GM19455 (cell line): Measurements from ENCODE around the gene PRKG1.

ENCODE experiments used
- ATAC-seq: cut with Tn5 transposase; IDR thresholded peaks from one replicate; pipeline ENCODE4 v1.9.1; 2021; ENCODE audit not compliant: unreplicated experiment

PRKG1 gene

GRCh38 chr10:51951601-51952000, 877.3 kb downstream of the PRKG1 start:
- no peak for ATAC-seq

GRCh38 chr10:51952056-51952455, 877.8 kb downstream of the PRKG1 start:
- ATAC-seq, result no peak

- ATAC-seq, result no peak
Observed at GRCh38 chr10:51955696-51956095, 881.4 kb downstream of the PRKG1 start.

GRCh38 chr10:51956822-51957221, 882.5 kb downstream of the PRKG1 start:
- no peak for ATAC-seq

- ATAC-seq, result peak; percentile 70
Observed at GRCh38 chr10:51960494-51960895, 886.2 kb downstream of the PRKG1 start.

GRCh38 chr10:51961401-51961800, 887.1 kb downstream of the PRKG1 start:
- no peak for ATAC-seq

- ATAC-seq, result no peak
Observed at GRCh38 chr10:51964630-51965029, 890.3 kb downstream of the PRKG1 start.

GRCh38 chr10:51965451-51965850, 891.2 kb downstream of the PRKG1 start:
- no peak for ATAC-seq

- ATAC-seq, result no peak
Observed at GRCh38 chr10:51972733-51973346, 898.6 kb downstream of the PRKG1 start.

GRCh38 chr10:51980752-51981151, 906.5 kb downstream of the PRKG1 start:
- no peak for ATAC-seq

- no peak for ATAC-seq
Observed at GRCh38 chr10:51981731-51982130, 907.4 kb downstream of the PRKG1 start.

- no peak for ATAC-seq
Observed at GRCh38 chr10:51983481-51983880, 909.2 kb downstream of the PRKG1 start.

GRCh38 chr10:51985336-51985735, 911.0 kb downstream of the PRKG1 start:
- ATAC-seq, result no peak

GRCh38 chr10:51986516-51986915, 912.2 kb downstream of the PRKG1 start:
- ATAC-seq, result no peak

- ATAC-seq, result no peak
Observed at GRCh38 chr10:51993475-51993874, 919.2 kb downstream of the PRKG1 start.

- no peak for ATAC-seq
Observed at GRCh38 chr10:51999096-51999495, 924.8 kb downstream of the PRKG1 start.

- ATAC-seq, result no peak
Observed at GRCh38 chr10:52004342-52004949, 930.2 kb downstream of the PRKG1 start.

- ATAC-seq, result no peak
Observed at GRCh38 chr10:52007091-52007490, 932.8 kb downstream of the PRKG1 start.

- no peak for ATAC-seq
Observed at GRCh38 chr10:52011118-52011517, 936.8 kb downstream of the PRKG1 start.

GRCh38 chr10:52019077-52019555, 944.8 kb downstream of the PRKG1 start:
- no peak for ATAC-seq

- no peak for ATAC-seq
Observed at GRCh38 chr10:52019656-52020055, 945.4 kb downstream of the PRKG1 start.

GRCh38 chr10:52020173-52020572, 945.9 kb downstream of the PRKG1 start:
- ATAC-seq, result no peak

GRCh38 chr10:52020702-52021101, 946.4 kb downstream of the PRKG1 start:
- no peak for ATAC-seq
